A549 treated with CORT108297 at 1 μM for 4 hours (cell line): ENCODE measurements around the gene ARMH1. TPM values are rescaled to one million over a fixed set of nuclear protein-coding genes. Genes with fewer than 3 reads are reported as not detected.

Experiments
- total RNA-seq: library from RNA; stranded (reverse); fragments of 200-300 nt; extraction: Qiagen RNA extraction; gene quantifications from 5 replicates; pipeline ENCODE4 v1.2.3, GENCODE V29; 2022

ARMH1 gene
- 0.55 to 0.93 TPM (median 0.78 TPM) in 5 replicates for total RNA-seq

GRCh38 chr1:44674113-44675000 lies at the start of gene ARMH1, which contains the start of gene TMEM53:
Gene ARMH1 (plus strand): TSS chr1:44674714. CDS start chr1:44689698, 14,984 bp downstream.
Gene TMEM53 (minus strand): TSS chr1:44674481. CDS start chr1:44674391, 90 bp downstream.

GRCh38 chr1:44730741-44731512 lies 56.4 kb downstream of the ARMH1 start, which contains the start of gene RNU5D-1:
Gene RNU5D-1 (minus strand): TSS chr1:44731170.

GRCh38 chr1:44739307-44740178 lies 65.0 kb downstream of the ARMH1 start, which contains the start of gene KIF2C:
Gene KIF2C (plus strand): TSS chr1:44739837. CDS start chr1:44739933, 96 bp downstream.

Other genes with a start within 250 kb of the ARMH1 start
- gene TMEM53, start 233 bp upstream of the ARMH1 start, total RNA-seq, result 6.5 to 11.2 TPM (median 9.1 TPM) in 5 replicates
- not detected in 5 replicates for gene RNU5D-1, start 56.5 kb downstream of the ARMH1 start, total RNA-seq
- 36.6 to 45.4 TPM (median 41.6 TPM) in 5 replicates for gene KIF2C, start 65.1 kb downstream of the ARMH1 start, total RNA-seq
- 1,548 to 1,728 TPM (median 1,695 TPM) in 5 replicates for gene RPS8, start 100.8 kb downstream of the ARMH1 start, total RNA-seq
- 0.20 to 0.62 TPM (median 0.33 TPM) in 5 replicates for gene BEST4, start 113.5 kb downstream of the ARMH1 start, total RNA-seq
- 12.5 to 20.4 TPM (median 17.9 TPM) in 5 replicates for gene PLK3, start 125.7 kb downstream of the ARMH1 start, total RNA-seq
- gene DYNLT4, start 132.6 kb downstream of the ARMH1 start, total RNA-seq, result 0.32 to 0.80 TPM (median 0.53 TPM) in 4 of 5 replicates, not detected in the other
- 2.1 to 3.5 TPM (median 2.9 TPM) in 5 replicates for gene BTBD19, start 133.8 kb downstream of the ARMH1 start, total RNA-seq
- 0.14 to 0.35 TPM (median 0.29 TPM) in 5 replicates for gene PTCH2, start 168.5 kb downstream of the ARMH1 start, total RNA-seq